Lung (tissue), 16 donors: ENCODE measurements around the gene BORCS8. TPM values are rescaled to one million over a fixed set of nuclear protein-coding genes. Genes with fewer than 3 reads are reported as not detected.

Experiments used
- ATAC-seq: fragments of 200-7000 bp; cut with Tn5 transposase; one replicate; pipeline ENCODE4 v1.9.1; 2020; ENCODE audit warnings: moderate number of reproducible peaks; ENCODE audit not compliant: insufficient read depth, low FRiP score
- DNase-seq, 3 donors: peaks; one replicate each; pipeline ENCODE4 v3.0.0-alpha.2; 2013 to 2017
- H3K27ac ChIP-seq, 2 donors: one replicate each; pipeline ENCODE4 v1.5.1; 2013; ENCODE audit warnings: mild to moderate bottlenecking in 2 of 2, moderate library complexity in 2 of 2, control low read depth in 1 of 2, inconsistent platforms in 1 of 2, low read depth in 1 of 2, low read length in 1 of 2
- H3K27me3 ChIP-seq, 3 donors: one replicate each; pipeline ENCODE4 v1.5.1; 2013; ENCODE audit warnings: low read length in 2 of 3; ENCODE audit not compliant: control insufficient read depth in 3 of 3, insufficient read depth in 3 of 3
- H3K36me3 ChIP-seq, 4 donors: one replicate each; pipeline ENCODE4 v1.5.1; 2013; ENCODE audit warnings: low read length in 4 of 4, mild to moderate bottlenecking in 1 of 4, moderate library complexity in 1 of 4; ENCODE audit not compliant: control insufficient read depth in 4 of 4, insufficient read depth in 4 of 4
- H3K4me1 ChIP-seq, 5 donors: one replicate each; pipeline ENCODE4 v1.5.1; 2013; ENCODE audit warnings: low read length in 5 of 5, mild to moderate bottlenecking in 2 of 5, moderate library complexity in 1 of 5; ENCODE audit not compliant: control insufficient read depth in 5 of 5, insufficient read depth in 5 of 5
- H3K4me3 ChIP-seq: one replicate; pipeline ENCODE4 v1.5.1; 2013; ENCODE audit warnings: mild to moderate bottlenecking, control low read depth, moderate library complexity
- H3K9ac ChIP-seq, 2 donors: one replicate each; pipeline ENCODE4 v1.5.1; 2013; ENCODE audit warnings: low read length in 2 of 2, control low read depth in 1 of 2; ENCODE audit not compliant: insufficient read depth in 1 of 2
- H3K9me3 ChIP-seq, 4 donors: one replicate each; pipeline ENCODE4 v1.5.1; 2013; ENCODE audit warnings: low read length in 3 of 4, mild to moderate bottlenecking in 1 of 4, moderate library complexity in 1 of 4; ENCODE audit not compliant: control insufficient read depth in 4 of 4, insufficient read depth in 3 of 4
- WGBS, 2 donors: extraction: QIAGEN DNeasy Blood & Tissue Kit; methylation state at CpG; one replicate each; pipeline ENCODE4 v1.1.7; 2013; 5-methylcytosine and 5-hydroxymethylcytosine counted together
- long read RNA-seq, 5 donors: transcript quantifications; one replicate each; lab custom pipeline, GENCODE V29; 2026
- polyA plus RNA-seq, 2 donors: library from polyadenylated mRNA; stranded (reverse); fragments of 200-250 nt; gene quantifications; one replicate each; pipeline ENCODE4 v1.2.1, GENCODE V29; 2013
- total RNA-seq, 2 donors: library from RNA; depleted of rRNA in 1 of 2; stranded (reverse); fragments of >200 nt in 1 of 2; gene quantifications; one replicate each; pipeline ENCODE4 v1.2.1, GENCODE V29; 2014 to 2021
- TF ChIP-seq, protein P1 (sequence below): IDR thresholded peaks from 2 replicates; pipeline ENCODE4 v1.5.1; 2012; ENCODE audit warnings: mild to moderate bottlenecking; ENCODE audit errors: control extremely low read depth, extremely low read depth
- donor health status: control.
- donor health status: control.
- donor health status: Bipolar disorder and iron deficiency.
- donor health status: healthy.
- donor health status: DM: yes; HTN: yes; CAD: no.

The BORCS8 gene
- 10 to 100 TPM; 10.0 to 41.4 TPM for total RNA-seq
- 10 to 100 TPM; 30.9 to 37.5 TPM for polyA plus RNA-seq
- long read RNA-seq, donor 1, transcript BORCS8-202 (6 exons, 1,429 nt) = minor isoform, 8 of 29 reads
- long read RNA-seq, donor 1, transcript BORCS8-209 (1 exons, 3,698 nt) = major isoform, 18 of 29 reads
- long read RNA-seq, donor 1, partial matches to known transcripts = 0 of 29 reads
- long read RNA-seq, donor 1, other reads (novel, unspliced or antisense) = 0 of 29 reads
- long read RNA-seq, donor 2, transcript BORCS8-209 (1 exons, 3,698 nt) = major isoform, 16 of 21 reads
- long read RNA-seq, donor 2, partial matches to known transcripts = 0 of 21 reads
- long read RNA-seq, donor 2, other reads (novel, unspliced or antisense) = 0 of 21 reads
- long read RNA-seq, donor 3, transcript BORCS8-209 (1 exons, 3,698 nt) = major isoform, 13 of 16 reads
- long read RNA-seq, donor 3, partial matches to known transcripts = 0 of 16 reads
- long read RNA-seq, donor 3, other reads (novel, unspliced or antisense) = 0 of 16 reads
- long read RNA-seq, donor 4, transcript BORCS8-209 (1 exons, 3,698 nt) = major isoform, 12 of 15 reads
- long read RNA-seq, donor 4, partial matches to known transcripts = 0 of 15 reads
- long read RNA-seq, donor 4, other reads (novel, unspliced or antisense) = 0 of 15 reads
- long read RNA-seq, donor 5, transcript BORCS8-202 (6 exons, 1,429 nt) = minor isoform, 5 of 37 reads
- long read RNA-seq, donor 5, transcript BORCS8-209 (1 exons, 3,698 nt) = major isoform, 29 of 37 reads
- long read RNA-seq, donor 5, partial matches to known transcripts = 0 of 37 reads
- long read RNA-seq, donor 5, other reads (novel, unspliced or antisense) = 0 of 37 reads

- Histone ChIP-seq H3K9me3 (no peaks in the 10 kb centered on the region), H3K36me3 (peaks cover under 1 to 10% (median 6%) of the 10 kb centered on the region in 4 donors), H3K4me1 (peaks cover 0 to 15% (median 9%) of the 10 kb centered on the region in 5 donors), H3K27ac (peak within 1 kb of the TSS; percentile 98 to 100), H3K4me3 (peak within 1 kb of the TSS; percentile 88), H3K27me3 (no peaks in the 10 kb centered on the region), H3K9ac (peak within 1 kb of the TSS; percentile 75 to 93)
- DNase-seq = peak; percentile 100
- whole genome bisulfite sequencing, 2 donors = 0% methylated on average over 50 to 53 of the region's 53 CpGs
- ATAC-seq = peak; percentile 95
- TF ChIP-seq, protein P1, sequence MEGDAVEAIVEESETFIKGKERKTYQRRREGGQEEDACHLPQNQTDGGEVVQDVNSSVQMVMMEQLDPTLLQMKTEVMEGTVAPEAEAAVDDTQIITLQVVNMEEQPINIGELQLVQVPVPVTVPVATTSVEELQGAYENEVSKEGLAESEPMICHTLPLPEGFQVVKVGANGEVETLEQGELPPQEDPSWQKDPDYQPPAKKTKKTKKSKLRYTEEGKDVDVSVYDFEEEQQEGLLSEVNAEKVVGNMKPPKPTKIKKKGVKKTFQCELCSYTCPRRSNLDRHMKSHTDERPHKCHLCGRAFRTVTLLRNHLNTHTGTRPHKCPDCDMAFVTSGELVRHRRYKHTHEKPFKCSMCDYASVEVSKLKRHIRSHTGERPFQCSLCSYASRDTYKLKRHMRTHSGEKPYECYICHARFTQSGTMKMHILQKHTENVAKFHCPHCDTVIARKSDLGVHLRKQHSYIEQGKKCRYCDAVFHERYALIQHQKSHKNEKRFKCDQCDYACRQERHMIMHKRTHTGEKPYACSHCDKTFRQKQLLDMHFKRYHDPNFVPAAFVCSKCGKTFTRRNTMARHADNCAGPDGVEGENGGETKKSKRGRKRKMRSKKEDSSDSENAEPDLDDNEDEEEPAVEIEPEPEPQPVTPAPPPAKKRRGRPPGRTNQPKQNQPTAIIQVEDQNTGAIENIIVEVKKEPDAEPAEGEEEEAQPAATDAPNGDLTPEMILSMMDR = peak; percentile 21
These were observed at the start of gene BORCS8, which contains the start of gene RFXANK for GRCh38 chr19:19192078-19192882. BORCS8 (minus strand) TSS chr19:19192152; CDS start chr19:19192117, 35 bp downstream. RFXANK (plus strand) TSS chr19:19192258; CDS start chr19:19193947, 1,689 bp downstream.

DNA sequence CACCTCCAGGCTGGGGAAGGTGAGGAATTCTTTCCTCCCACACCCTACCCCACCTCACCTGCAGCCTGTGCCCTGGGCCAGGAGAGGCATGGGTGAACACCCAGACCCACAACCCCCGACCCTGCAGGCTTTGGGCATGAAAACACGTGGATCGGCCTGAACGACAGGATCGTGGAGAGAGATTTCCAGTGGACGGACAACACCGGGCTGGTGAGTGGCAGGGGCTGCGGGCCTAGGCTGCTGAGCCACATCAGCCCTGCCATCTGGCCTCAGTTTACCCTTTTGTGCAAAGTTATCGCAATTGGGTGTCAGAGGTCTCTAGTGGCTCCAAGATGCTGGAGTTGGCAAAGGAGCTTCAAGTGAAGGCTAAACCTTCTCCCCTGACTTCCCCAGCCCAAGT is 48.5 kb upstream of the BORCS8 start:
- Histone ChIP-seq H3K9me3 (peaks cover 0 to 2% (median under 1%) of the 10 kb centered on the region in 4 donors), H3K9ac (no peak overlapping the region), H3K27ac (no peak overlapping the region), H3K4me1 (no peaks in the 10 kb centered on the region), H3K27me3 (peaks cover 0 to 2% (median 2%) of the 10 kb centered on the region in 3 donors), H3K4me3 (no peak overlapping the region), H3K36me3 (no peaks in the 10 kb centered on the region)
- TF ChIP-seq, protein P1 = no peak
- no peak for DNase-seq
- ATAC-seq = no peak
- WGBS, 2 donors = 78 to 83% methylated on average over 9 of the region's 9 CpGs

DNA sequence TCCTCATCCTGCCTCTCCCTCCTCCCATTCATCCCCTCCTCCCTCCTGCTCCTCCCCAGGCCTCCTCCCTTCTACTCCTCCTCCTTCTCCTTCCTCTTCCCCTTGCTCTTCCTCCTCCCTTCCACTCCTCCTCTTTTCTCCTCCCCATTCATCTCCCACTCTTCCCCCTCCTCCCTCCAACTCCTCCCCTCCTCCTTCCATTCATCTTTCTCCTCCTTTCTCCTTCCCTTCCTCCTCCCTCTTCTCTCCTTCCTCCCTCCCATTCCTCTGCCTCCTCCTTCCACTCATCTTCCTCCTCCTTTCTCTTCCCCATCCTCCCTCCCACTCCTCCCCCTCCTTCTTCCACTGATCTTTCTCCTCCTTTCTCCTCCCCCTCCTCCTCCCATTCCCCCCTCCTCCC is 47.7 kb upstream of the BORCS8 start:
- TF ChIP-seq, protein P1 = no peak
- no peaks in the 10 kb centered on the region for H3K4me1 ChIP-seq

More for the DNA sequence above, 47.7 kb upstream of the BORCS8 start:
- ATAC-seq (no peak), DNase-seq (no peak)
- H3K36me3 ChIP-seq = no peaks in the 10 kb centered on the region
- H3K27ac ChIP-seq = no peak overlapping the region
- H3K4me3 ChIP-seq = no peak overlapping the region
- H3K27me3 ChIP-seq = peaks cover 0 to 2% (median 2%) of the 10 kb centered on the region in 3 donors
- peaks cover 0 to 6% (median 3%) of the 10 kb centered on the region in 4 donors for H3K9me3 ChIP-seq
- H3K9ac ChIP-seq = no peak overlapping the region
